ENCODE results near the gene OR6C2.
"Not testable (repeated sequence)": the region's sequence is repeated elsewhere in the genome, so short reads cannot be mapped to it uniquely, and the experiment has no call there.

Gene OR6C2

DNA sequence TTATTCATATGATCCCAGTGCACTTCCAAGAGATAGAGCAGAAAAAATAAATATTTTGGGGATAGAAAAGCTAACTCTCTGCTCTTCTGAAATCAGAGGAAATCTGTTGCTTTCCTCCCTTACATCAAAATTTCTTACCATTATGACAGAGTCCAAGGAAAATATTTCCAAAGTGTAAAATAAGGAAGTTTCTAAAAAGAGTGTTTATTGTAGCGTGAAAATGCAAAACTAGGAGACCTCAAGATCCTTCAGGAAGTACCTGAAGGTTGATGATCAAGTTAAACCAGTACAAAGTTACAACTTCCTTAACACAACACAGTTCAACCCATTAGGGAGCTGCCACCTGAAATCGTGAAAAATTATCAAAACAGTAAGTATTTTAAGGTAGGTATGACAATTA, at the start of gene OR6C2:
Gene OR6C2 (plus strand): TSS at position 301 of the 400 bp plus-strand sequence. CDS start 8,138 bp downstream, outside the sequence.
- DNase-seq (ENCODE audit: low read depth in 2 of 2, low spot score in 1 of 2) = no peak

DNA sequence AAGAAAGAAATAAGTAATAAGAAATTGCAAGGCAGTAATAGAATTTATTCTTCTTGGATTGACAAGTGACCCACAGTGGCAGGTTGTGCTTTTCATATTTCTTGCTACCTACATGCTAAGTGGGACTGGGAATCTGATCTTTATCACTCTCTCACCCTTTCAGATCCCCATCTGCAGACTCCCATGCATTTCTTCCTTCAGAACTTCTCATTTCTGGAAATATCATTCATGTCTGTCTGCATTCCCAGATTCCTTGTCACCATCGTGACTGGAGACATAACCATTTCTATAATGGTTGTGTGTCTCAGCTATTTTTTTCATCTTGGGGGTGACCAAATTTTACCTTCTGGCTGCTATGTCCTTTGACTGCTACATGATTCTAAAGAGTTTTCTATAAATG, 47.5 kb upstream of the OR6C2 start:
- DNase-seq (ENCODE audit: low read depth in 2 of 2, low spot score in 1 of 2) = no peak

DNA sequence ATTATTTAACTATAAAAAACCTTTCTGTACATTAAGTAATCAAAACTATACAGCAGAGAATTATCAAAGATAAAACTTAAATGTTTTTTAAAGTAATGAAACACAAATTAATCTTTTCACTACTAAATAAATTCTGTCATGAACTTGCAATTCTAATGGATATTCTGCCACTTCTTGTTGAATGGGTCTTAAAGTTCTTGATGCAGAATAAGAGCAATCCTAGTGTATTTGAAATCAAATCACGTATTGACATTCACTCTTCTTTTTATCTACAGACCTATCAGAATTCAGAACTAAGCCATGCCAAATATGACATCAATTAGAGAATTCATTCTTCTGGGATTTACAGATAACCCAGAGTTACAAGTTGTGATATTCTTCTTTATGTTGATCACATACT, 43.6 kb upstream of the OR6C2 start, which contains the start of gene OR6C65:
Gene OR6C65 (plus strand): TSS at position 301 of the 400 bp plus-strand sequence. CDS start 0 bp downstream, at position 301.
- no peak for DNase-seq (ENCODE audit: low read depth in 2 of 2, low spot score in 1 of 2)

DNA sequence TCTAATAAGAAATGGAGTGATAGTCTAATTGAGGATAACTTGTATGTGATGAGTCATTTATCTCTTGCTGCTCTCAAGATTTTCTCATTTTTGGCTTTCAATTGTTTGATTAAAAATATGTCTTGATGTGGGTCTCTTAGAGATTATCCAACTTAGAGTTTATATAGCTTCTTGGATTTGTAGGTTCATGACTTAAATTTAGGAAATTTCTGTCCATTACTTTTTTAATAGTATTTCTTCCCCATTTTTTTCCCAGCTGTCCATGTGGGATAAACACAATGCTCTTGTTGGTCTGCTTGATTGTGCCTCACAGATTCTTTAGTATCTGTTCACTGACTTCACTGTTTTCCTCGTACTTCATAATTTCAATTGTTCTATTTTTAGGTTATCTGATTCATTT, 36.0 kb upstream of the OR6C2 start:
- no peak for DNase-seq (ENCODE audit: low read depth in 2 of 2, low spot score in 1 of 2)

DNA sequence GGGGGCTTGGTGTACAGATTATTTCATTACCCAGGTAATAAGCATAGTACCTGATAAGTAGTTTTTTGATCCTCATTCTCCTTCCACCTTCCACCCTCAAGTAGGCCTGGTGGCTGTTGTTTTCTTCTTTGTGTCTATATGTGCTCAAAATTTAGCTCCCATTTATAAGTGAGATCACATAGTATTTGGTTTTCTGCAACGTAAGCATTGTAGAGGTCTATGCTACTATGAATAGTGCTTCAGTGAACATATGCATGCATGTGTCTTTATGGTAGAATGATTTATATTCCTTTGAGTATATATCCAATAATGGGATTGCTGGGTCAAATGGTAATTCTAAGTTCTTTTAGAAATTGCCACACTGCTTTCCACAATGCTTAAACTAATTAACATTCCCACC, 34.7 kb upstream of the OR6C2 start:
- not testable (repeated sequence) for DNase-seq (ENCODE audit: low read depth in 2 of 2, low spot score in 1 of 2)

DNA sequence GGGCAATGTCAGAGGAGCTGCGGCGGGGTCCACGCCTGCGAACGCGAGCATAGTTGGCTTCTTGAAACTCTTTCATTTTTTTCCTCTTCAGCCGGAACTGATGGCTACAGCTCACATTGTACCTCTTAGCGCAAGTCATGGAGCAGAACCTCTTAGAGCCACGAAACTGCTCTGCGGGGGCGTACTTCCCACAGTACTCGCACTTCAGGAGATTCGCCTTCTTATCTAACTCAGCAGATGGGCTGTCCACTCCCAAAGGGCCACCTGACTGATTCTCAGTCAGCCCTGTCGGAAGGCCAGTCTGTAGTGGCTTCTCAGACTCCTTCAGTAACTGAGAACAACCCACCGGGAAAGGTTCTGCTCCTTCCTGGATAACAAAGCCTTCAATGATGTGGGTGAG, 31.7 kb upstream of the OR6C2 start:
- not testable (repeated sequence) for DNase-seq (ENCODE audit: low read depth in 2 of 2, low spot score in 1 of 2)

DNA sequence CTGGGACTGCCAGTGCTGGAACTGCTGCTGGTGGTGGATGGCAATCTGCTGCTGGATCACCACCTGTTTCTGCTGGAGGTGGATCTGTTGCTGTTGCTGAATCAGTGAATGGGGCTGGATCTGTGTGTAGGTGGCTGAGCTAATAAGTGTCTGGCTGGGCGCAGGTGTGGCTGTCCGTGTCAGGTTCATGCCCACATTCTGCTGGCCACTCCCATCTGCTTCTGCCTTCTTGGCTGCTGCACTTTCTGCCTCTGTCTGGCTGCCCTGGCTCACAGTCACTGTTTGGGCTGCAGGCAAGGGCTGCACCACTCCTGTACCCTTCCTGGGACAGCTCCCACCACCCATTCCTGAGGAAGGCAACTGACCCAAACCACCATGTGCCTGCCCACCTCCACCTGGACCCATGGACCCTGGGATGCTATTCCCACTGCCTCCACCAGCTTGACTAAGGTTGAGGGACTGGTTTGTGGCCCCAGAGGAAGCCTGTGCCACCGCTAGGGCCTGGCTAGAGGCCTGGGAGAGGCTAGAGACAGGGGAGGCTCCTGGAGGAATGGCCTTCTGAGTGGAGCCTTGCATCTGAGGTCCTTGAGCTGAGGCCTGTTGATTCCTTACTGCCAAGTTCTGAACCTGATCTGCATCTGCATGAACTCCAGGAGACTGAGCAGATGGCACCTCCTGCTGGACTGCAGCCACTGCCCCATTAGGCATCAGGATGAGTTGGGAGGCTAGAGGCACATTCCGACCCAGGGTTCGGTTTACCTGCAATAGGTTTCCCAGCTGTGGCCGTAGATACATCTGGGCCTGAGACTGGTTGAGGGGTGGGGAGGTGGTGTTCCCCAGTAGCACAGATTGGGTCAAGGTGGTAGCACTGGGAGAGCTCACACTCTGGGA, 30.1 kb upstream of the OR6C2 start:
- not testable (repeated sequence) for DNase-seq (ENCODE audit: low read depth in 2 of 2, low spot score in 1 of 2)

DNA sequence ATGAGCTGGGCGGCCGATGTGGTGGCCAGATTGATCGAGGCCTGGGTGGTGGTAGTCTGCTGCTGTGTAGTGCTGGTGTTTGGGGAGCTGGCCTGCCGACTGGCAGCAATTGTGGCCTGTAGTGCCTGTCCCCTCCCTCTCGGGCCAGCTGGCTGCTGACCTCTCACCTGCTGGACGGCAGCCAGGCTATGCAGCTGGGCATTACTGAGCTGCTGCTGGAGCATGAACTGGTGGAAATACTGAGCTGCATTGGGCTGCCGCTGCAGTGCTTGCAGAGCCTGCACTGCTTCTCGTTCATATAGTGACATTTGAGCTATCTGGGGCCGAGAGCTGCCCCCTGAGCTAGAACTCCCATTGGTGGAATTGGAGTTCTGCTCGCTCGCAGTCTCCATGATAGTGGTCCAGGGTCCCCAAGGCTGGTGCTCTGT, 29.5 kb upstream of the OR6C2 start:
- DNase-seq (ENCODE audit: low read depth in 2 of 2, low spot score in 1 of 2) = not testable (repeated sequence)

DNA sequence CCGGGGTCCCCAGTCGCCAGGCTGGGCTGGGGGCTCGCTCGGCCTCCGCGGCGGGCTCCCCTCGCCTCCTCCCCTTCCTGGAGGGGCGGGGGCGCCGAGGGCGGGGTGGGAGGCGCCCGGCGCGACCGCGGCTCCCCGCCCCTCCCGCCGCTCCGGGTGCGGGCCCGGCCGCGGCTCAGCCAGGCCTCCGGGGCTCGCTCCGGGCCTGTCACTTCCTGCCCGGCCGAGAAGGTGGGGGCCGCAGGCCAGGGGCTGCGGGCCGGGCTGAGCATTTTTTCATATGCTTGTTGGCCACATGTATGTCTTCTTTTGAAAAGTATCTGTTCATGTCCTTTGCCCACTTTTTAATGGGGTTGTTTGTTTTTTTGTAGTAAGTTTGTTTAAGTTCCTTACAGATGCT, 29.0 kb upstream of the OR6C2 start:
- DNase-seq (ENCODE audit: low read depth in 2 of 2, low spot score in 1 of 2) = not testable (repeated sequence)

DNA sequence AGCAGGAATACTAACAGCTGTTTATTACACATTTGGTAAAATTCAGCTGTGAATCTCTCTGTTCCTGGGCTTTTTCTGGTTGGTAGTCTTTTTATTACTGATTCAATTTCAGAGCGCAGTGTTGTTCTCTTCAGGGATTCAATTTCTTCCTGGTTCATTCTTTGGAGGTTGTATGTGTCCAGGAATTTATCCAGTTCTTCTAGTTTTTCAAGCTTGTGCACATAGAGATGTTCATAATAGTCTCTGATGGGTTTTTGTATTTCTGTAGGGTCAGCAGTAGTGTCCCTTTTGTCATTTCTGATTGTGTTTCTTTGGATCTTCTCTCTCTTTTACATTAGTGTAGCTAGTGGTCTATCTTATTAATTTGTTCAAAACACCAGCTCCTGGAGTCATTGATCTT, 26.9 kb upstream of the OR6C2 start:
- DNase-seq (ENCODE audit: low read depth in 2 of 2, low spot score in 1 of 2) = no peak

DNA sequence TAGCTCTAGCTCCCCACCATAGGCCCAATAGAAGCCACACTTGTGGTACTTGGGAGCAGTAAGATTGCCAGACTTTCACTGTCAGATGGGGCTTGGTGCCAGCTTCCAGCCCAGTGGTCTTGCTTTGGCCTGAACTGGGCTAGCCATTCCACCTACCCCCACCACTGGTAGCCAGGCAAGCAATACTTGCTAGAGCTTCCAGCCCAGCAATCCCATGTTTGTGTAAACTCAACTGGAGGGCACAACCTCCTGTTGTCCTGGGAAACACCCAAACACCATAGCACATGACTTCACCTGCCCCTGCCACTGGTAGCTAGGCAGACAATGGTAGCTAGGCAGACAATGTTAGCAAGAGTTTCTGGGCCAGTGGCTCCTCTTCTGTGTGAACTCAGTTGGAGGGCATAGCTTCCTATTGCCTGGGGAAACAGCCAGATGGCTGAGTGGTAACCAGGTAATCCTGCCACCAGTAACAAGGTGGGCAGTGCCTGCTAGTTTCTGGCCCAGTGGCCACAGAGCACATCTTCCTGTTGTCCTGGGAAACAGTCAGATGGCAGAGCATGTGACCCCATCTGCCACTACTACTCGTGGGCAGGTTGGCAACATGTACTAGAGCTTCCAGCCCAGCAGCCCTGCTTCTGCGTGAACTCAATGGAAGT, 23.4 kb upstream of the OR6C2 start:
- DNase-seq (ENCODE audit: low read depth in 2 of 2, low spot score in 1 of 2) = no peak

DNA sequence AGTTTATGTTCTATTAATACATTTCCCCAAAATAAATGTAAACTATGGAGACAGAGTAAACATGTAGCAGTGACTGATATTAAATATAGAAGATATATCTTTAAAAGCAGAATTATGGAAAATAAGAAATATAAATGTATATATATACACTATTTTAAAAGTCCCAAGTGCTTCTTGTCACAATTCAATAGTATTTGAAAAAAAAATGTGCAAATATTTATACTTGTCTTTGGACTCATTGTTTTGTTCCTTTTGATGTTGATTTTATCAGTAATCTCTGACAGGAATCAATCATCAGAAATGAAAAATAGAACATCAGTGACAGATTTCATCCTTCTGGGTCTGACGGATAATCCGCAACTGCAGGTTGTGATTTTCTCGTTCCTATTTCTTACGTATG, 17.9 kb upstream of the OR6C2 start, which contains the start of gene OR6C76:
Gene OR6C76 (plus strand): TSS at position 301 of the 400 bp plus-strand sequence. CDS start 0 bp downstream, at position 301.
- DNase-seq (ENCODE audit: low read depth in 2 of 2, low spot score in 1 of 2) = no peak

DNA sequence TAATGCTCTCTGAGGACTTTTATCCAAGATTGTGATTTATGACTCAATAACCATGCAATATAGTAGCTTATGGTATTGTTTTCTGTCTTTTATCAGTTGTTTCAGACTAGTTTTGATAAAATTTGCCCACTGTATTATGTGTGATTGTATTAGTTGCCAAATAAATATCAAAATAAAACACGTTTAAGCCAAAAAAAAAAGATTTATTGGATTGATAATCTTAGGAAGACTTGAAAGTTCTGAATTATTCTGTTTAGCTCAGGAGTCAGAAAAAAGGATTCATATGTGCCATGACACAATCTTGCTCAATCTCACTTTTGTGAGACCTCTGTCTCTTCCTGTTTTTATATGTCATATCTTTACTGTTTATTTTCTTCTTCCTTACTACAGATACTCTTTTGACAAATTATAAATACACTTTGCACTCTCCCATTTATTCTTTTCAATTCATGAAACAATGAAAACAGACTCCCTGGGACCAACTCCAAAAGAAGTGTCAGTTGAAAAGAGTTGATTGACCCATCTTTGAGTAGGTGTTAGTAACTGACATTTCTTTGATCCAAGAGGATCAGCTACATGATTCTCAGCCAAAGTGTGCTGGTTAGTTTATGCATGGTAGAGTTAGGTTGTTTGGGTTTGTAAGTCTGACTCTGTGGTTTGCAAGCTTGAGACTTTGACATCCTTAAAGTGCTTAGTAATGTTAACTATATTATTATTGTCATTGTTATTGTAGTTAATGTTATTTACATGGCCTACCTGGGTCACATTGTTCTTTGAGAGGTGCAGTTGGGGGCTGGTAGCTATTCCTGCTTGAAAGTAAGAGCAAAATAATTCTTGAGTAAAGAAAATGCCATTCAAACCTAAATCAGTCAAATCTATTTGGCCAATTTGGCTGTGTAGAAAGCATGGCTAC, 15.3 kb upstream of the OR6C2 start:
- no peak for DNase-seq (ENCODE audit: low read depth in 2 of 2, low spot score in 1 of 2)

DNA sequence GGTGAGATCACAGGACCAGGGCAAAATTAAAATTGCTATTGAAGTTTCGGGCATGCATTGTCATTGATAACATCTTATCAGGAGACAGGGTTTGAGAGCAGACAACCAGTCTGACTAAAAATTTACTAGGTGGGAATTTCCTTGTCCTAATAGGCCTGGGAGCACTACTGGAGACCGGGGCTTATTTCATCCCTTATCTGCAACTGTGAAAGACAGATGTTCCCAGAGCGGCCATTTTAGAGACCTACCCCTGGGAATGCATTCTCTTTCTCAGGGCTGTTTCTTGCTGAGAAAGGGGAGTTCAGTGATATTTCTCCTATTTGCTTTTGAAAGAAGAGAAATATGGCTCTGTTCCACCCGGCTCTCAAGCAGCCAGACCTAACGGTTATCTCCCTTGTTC, 2.6 kb upstream of the OR6C2 start:
- not testable (repeated sequence) for DNase-seq (ENCODE audit: low read depth in 2 of 2, low spot score in 1 of 2)

DNA sequence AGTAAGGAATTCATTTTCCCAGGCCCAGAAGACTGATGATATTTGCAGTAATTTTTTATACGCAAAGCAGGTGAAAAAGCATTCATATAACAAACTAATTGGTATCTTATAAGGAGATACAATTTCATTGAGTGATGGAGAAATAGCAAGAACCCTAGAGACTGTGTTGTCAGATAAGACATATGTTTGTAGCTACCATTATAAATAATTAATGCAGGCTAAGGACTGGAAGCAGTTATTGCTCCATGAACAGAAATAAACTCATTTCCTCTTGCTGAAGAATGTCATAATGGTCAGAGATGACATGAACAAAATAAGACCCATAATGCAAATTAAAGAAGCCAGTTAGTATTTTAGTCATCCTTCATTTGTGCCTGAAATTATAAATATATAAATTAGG, 1.5 kb downstream of the OR6C2 start:
- DNase-seq (ENCODE audit: low read depth in 2 of 2, low spot score in 1 of 2) = no peak

DNA sequence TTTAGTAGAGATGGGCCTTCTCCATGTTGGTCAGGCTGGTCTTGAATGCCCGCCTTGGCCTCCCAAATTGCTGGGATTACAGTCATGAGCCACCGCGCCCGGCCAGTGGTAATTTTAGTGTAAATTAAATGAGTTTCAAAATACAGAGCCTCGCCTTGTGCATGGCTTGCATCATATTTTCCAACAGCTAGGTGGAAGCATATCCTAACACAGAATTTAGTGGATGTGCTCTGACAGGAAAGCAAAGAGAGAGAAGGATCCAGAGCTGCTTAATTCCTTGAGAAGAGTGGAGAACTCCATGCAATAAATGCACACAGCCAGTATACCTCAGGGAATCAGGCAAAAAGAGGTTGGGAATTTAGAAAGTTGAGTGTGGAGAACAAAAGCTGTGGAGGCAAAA, 2.5 kb downstream of the OR6C2 start:
- no peak for DNase-seq (ENCODE audit: low read depth in 2 of 2, low spot score in 1 of 2)

DNA sequence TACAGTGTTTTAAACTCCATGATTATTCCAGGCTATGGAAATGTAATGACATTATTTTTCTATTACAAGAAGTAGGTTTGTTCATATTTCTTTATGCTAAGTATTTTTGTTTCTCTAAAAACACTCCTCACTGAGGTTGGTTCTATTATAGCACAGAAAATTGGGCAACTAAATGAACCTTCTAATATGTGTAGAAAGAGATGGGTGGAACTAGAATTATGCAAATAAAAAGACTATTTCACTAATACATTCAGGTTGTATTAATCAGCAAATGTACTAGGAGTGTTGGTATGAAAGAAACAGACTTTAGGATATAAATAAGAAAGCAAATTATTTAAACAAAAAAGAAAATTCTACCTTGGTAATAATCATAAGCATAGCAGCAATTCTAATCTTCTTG, 4.9 kb downstream of the OR6C2 start:
- no peak for DNase-seq (ENCODE audit: low read depth in 2 of 2, low spot score in 1 of 2)

DNA sequence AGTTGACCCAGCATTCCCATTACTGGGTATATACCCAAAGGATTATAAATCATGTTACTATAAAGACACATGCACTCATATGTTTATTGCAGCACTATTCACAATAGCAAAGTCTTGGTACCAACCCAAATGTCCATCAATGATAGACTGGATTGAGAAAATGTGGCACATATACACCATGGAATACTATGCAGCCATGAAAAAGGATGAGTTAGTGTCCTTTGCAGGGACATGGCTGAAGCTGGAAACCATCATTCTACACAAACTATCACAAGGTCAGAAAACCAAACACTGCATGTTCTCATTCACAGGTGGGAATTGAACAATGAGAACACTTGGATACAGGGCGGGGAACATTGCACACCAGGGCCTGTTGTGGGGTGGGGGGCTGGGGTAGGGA, 21.1 kb downstream of the OR6C2 start:
- not testable (repeated sequence) for DNase-seq (ENCODE audit: low read depth in 2 of 2, low spot score in 1 of 2)

DNA sequence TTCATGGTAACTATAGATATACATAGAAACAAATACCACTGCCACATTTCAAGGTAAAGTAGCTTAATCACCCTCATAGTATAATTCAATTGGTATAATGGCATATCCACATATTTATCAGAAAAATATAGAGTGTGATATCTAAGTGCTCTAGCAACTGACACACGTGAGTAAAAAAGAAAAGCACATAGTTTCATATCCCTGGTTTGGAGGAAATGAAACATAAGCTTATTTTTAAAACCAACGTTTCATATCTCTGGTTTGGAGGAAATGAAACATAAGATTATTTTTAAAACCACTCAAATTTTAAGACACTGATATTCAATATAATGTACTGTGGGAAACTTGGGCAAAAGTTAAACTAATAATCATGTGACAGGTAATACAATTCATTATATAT, 24.0 kb downstream of the OR6C2 start:
- no peak for DNase-seq (ENCODE audit: low read depth in 2 of 2, low spot score in 1 of 2)

DNA sequence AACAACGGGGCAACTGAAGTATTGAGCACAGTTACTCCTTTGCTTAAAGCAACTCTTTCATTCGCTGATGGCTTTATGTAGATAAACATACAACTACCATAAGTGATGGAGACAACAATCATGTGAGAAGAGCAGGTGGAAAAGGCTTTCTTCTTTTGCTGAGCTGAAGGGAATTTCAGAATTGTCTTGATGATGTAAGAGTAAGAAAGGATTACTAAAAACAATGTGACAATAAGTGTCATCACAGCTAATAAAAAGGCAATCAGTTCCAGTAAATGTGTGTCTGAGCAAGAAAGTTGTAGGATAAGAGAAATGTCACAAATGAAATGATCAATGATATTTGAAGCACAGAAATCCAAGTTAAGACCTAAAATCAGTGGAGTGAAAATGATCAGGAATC, 25.4 kb downstream of the OR6C2 start:
- DNase-seq (ENCODE audit: low read depth in 2 of 2, low spot score in 1 of 2) = no peak
